CD4-positive, alpha-beta T cell treated with Interleukin-10 for 1 hour (primary cell): ENCODE results near the gene REX1BD.
"Not testable (repeated sequence)": the region's sequence is repeated elsewhere in the genome, so short reads cannot be mapped to it uniquely, and the experiment has no call there.

Experiments used
- DNase-seq: peaks from one replicate; pipeline ENCODE4 v3.0.0-alpha.2; 2020

The REX1BD gene

GRCh38 chr19:18588611-18589379 is at the start of gene REX1BD:
REX1BD (plus strand) TSS chr19:18588798; CDS start chr19:18588802, 4 bp downstream.
- DNase-seq = peak; percentile 90

DNA sequence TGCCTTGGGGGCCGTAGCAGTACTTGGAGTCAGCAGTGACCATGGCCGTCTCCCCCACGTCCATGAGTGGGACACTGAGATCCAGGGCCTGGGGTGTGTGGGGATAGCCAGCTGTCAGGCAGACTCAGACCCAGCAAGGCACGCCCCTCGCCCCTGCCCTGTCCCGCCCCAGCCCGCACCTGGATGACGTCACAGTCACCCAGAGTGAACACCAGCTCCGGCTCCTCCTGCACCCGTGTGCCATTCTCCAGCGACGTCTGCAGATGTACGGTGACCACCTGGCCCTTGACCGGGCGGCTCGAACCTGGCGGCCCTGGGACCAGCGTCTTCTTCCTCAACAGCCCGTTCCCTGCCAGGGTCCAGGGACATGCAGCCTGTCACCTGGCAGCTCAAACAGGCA is 49.2 kb upstream of the REX1BD start:
- no peak for DNase-seq

DNA sequence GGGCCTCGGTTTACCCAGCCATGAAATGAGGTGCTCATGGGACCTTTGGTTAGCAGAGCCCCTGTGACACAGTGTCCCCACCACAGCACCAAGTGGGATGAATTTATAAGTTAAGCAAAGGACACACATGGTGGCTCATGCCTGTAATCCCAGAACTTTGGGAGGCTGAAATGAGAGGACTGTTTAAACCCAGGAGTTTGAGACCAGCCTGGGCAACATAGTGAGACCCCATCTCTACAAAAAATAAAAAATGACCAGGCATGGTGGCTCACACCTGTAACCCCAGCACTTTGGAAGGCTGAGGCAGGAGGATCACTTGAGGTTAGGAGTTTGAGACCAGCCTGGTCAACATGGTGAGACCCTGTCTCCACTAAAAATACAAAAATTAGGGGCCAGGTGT is 48.4 kb upstream of the REX1BD start:
- not testable (repeated sequence) for DNase-seq

GRCh38 chr19:18541258-18541991 is 47.2 kb upstream of the REX1BD start:
- DNase-seq = no peak

- DNase-seq = no peak
Measured at GRCh38 chr19:18541992-18542940, 46.3 kb upstream of the REX1BD start.

DNA sequence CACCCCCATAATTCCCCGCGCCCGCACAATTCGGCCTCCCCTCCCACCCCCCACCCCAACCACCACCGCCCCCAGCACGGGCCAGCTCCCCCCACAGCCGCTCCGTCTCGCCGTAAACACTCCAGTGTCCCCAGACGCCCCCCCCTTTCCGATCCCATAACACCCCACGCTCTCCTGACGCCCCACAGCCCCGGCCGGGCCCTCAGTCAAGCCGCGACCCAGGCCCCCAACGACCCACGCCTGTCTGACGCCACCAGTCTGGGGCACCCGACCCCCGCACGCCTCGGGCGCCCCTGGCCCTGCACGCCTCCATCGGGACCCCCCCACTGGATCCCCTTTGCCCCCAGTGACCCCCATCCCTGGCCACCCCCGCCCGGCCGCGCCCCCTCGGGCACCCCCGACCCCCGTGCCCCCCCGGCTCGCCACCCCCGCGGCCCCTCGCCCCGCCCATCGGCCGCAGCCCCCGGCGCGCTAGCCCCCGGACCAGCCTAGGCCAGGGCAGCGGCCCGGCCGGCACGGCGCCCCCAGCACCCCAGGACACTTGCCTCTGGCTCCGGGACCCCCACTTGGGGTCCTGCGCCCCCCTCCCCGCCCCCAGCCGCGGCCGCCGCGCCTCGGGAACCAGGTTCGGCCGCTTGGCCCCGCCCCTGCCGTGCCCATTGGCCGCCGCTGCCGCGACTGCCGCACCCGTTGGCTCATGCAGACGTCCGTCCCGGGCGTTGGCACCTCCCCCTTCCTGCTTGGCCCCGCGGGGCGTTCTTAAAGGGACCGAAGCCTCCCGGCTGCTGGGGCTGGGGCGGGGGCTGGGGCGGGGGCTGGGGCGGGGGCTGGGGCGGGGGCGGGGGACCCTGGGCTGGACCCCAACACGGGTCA is 45.4 kb upstream of the REX1BD start, which contains the start of gene FKBP8:
FKBP8 (minus strand) TSS at position 633 of the 873 bp plus-strand sequence. CDS start 1,603 bp downstream, outside the sequence.
- DNase-seq = peak; percentile 94

DNA sequence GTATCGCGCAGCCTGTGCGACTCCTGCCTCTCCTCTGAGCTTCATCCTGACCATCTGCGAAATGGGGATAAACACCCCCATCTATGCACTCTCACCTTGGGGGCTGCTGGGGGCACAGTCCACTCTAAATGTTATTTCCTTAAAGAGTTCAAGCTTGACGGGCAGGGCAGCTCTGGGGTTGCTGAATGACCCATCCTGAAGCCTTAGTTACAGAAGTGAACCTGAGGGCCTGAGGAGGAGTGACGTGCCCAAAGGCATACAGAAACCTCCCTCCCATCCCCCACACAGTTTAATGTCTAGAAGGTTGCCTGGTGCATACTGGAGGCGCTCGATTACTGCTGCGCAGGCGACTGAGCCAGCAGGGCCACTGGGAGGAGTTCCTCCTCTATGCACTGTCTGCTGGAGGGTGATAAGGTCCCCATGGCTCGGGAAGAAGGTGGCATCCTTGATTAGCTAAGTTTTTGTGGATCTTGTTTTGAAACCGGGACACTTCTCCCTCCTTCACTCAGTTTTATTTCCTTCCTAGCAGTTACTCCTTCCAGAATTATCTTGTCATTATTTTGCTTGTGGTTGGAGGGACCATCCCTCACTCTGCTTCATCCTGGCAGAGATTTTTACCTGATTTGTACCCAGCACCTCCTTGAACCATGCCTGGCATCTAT is 44.7 kb upstream of the REX1BD start:
- peak; percentile 90 for DNase-seq

DNA sequence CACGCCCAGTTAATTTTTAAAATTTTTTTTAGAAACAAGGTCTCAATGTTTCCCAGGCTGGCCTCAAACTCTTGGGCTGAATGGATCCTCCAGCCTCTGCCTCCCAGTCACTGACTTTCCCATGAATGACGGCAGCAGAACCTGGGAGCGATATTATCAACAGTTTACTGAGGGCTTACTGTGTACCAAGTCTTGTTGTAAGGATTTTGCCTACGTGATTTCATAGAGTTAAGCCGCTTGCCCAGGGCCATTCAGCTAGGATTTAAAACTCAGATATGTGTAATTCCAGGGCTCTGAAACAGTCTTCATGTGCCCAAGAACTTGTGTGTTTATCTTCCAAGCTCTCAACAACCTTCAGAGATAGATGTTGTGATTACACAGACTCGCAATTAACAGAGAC is 37.0 kb upstream of the REX1BD start:
- no peak for DNase-seq

- DNase-seq = peak; percentile 99
Measured at GRCh38 chr19:18557411-18558201, 31.0 kb upstream of the REX1BD start, which contains the start of gene KXD1. KXD1 (plus strand) TSS chr19:18557870; CDS start chr19:18562057, 4,187 bp downstream.

- peak; percentile 19 for DNase-seq
Measured at GRCh38 chr19:18558202-18558555, 30.4 kb upstream of the REX1BD start.

- peak; percentile 8 for DNase-seq
Measured at GRCh38 chr19:18558604-18559003, 30.0 kb upstream of the REX1BD start.

GRCh38 chr19:18559685-18560084 is 28.9 kb upstream of the REX1BD start:
- no peak for DNase-seq

GRCh38 chr19:18562086-18562485 is 26.5 kb upstream of the REX1BD start:
- DNase-seq = no peak

GRCh38 chr19:18566953-18567352 is 21.6 kb upstream of the REX1BD start:
- DNase-seq = no peak

DNA sequence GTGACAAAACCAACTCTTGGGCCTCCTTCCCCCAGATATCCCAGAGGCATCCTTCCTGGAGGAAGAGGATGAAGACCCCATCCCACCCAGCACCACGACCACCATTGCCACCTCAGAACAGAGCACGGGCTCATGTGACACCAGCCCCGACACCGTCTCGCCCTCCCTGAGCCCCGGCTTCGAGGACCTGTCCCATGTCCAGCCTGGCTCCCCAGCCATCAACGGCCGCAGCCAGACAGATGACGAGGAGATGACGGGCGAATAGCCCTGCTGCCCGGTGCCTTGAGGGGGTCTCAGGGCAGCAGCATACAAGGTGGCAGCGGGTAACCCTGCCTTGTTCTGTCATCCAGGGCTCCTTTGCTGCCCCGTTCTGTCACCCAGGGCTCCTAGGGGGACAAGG is 20.2 kb upstream of the REX1BD start:
- no peak for DNase-seq

- DNase-seq = peak; percentile 99
Measured at GRCh38 chr19:18571564-18572344, 16.8 kb upstream of the REX1BD start, which contains the start of gene UBA52. UBA52 (plus strand) TSS chr19:18571857; CDS start chr19:18573301, 1,444 bp downstream.

DNA sequence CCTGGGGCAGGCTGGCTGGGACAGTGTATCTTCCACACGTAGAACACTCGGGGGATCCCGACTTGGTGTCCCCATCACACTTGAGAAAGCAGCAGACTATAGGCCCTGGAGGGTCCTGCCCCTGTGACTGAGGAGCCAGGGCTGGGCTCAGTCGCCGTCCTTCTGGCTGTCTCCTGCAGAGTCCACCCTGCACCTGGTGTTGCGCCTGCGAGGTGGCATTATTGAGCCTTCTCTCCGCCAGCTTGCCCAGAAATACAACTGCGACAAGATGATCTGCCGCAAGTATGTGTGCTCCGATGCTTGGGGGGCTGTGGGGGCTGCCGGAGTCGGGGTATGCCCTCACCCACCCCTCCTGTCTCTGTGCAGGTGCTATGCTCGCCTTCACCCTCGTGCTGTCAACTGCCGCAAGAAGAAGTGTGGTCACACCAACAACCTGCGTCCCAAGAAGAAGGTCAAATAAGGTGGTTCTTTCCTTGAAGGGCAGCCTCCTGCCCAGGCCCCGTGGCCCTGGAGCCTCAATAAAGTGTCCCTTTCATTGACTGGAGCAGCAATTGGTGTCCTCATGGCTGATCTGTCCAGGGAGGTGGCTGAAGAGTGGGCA is 13.8 kb upstream of the REX1BD start:
- DNase-seq = no peak

GRCh38 chr19:18576383-18576782 is 12.2 kb upstream of the REX1BD start:
- DNase-seq = no peak

- DNase-seq = no peak
Measured at GRCh38 chr19:18577365-18577914, 11.2 kb upstream of the REX1BD start.
